Gastroesophageal sphincter (tissue), 4 donors: ENCODE measurements around the gene C5. TPM values are rescaled to one million over a fixed set of nuclear protein-coding genes. Genes with fewer than 3 reads are reported as not detected.
"Not testable (repeated sequence)": the region's sequence is repeated elsewhere in the genome, so short reads cannot be mapped to it uniquely, and the experiment has no call there.

Experiments
- ATAC-seq: fragments of 150-250 bp; one replicate; pipeline ENCODE4 v1.9.1; 2016; ENCODE audit warnings: mild to moderate bottlenecking, moderate library complexity
- H3K27ac ChIP-seq, 4 donors: fragments of 200-600 bp; sonication (generic) in 3 of 4; 1 replicate in 3 of 4; 2 replicates in 1 of 4; pipeline ENCODE4 v1.5.1; 2016 to 2019
- H3K27me3 ChIP-seq: fragments of 200-600 bp; sonication (generic); one replicate; pipeline ENCODE4 v1.5.1; 2019
- H3K36me3 ChIP-seq, 2 donors: fragments of 200-600 bp; sonication (generic); one replicate each; pipeline ENCODE4 v1.5.1; 2019; ENCODE audit warnings: control low read depth in 1 of 2
- H3K4me1 ChIP-seq, 3 donors: fragments of 200-600 bp; sonication (generic); 1 replicate in 2 of 3; 2 replicates in 1 of 3; pipeline ENCODE4 v1.5.1; 2016 to 2019; ENCODE audit warnings: control low read depth in 2 of 3
- H3K4me3 ChIP-seq, 2 donors: fragments of 200-600 bp; sonication (generic); one replicate each; pipeline ENCODE4 v1.5.1; 2019; ENCODE audit warnings: mild to moderate bottlenecking in 1 of 2, moderate library complexity in 1 of 2
- H3K9me3 ChIP-seq, 3 donors: fragments of 200-600 bp; sonication (generic); one replicate each; pipeline ENCODE4 v1.5.1; 2017 to 2019; ENCODE audit warnings: control low read depth in 2 of 3
- CTCF ChIP-seq, 4 experiments: fragments of 200-600 bp in 2 of 4; fragments of 450-650 bp in 2 of 4; sonication (generic) in 1 of 4; IDR thresholded peaks; one replicate each; pipeline ENCODE4 v1.5.1; 2017 to 2019; ENCODE audit warnings: antibody characterized with exemption in 4 of 4, mild to moderate bottlenecking in 2 of 4, moderate library complexity in 2 of 4
- EP300 ChIP-seq: sonication (generic); formaldehyde crosslinking; IDR thresholded peaks from one replicate; pipeline ENCODE4 v1.6.1; 2017; ENCODE audit warnings: antibody characterized with exemption, mild to moderate bottlenecking
- POLR2A ChIP-seq, 2 donors: fragments of 450-650 bp; IDR thresholded peaks; one replicate each; pipeline ENCODE4 v1.6.1; 2017; ENCODE audit warnings: antibody characterized with exemption in 2 of 2, mild to moderate bottlenecking in 2 of 2, moderate library complexity in 1 of 2
- POLR2AphosphoS5 ChIP-seq: sonication (generic); formaldehyde crosslinking; IDR thresholded peaks from one replicate; pipeline ENCODE4 v1.6.1; 2017; ENCODE audit warnings: antibody characterized with exemption
- WGBS, 2 donors: methylation state at CpG; one replicate each; pipeline ENCODE4 v1.1.5; 2018; ENCODE audit warnings: low coverage in 1 of 2; 5-methylcytosine and 5-hydroxymethylcytosine counted together
- total RNA-seq, 4 donors: library from RNA; depleted of rRNA; stranded (reverse); fragments of >200 nt; gene quantifications; one replicate each; pipeline ENCODE4 v1.1.0, GENCODE V29; 2016

C5 gene
- total RNA-seq, 4 donors from 2014 or later = 2.7 to 8.9 (median 6.3) TPM

GRCh38 chr9:121053544-121053943 is 3.5 kb upstream of the C5 start:
- Histone ChIP-seq H3K4me1 (no peaks in the 10 kb centered on the region), H3K9me3 (no peaks in the 10 kb centered on the region), H3K4me3 (no peak overlapping the region), H3K36me3 (peaks cover 0 to 30% of the 10 kb centered on the region in 2 donors), H3K27me3 (no peaks in the 10 kb centered on the region), H3K27ac (no peak overlapping the region)
- ATAC-seq = no peak
- WGBS, 2 donors = 89 to 100% methylated on average over 1 to 4 of the region's 4 CpGs
- TF ChIP-seq EP300 (no peak), CTCF (IDR thresholded peaks at IDR 0.05) (no peak), POLR2A (IDR thresholded peaks at IDR 0.05) (no peak), POLR2AphosphoS5 (no peak)

- Histone ChIP-seq H3K4me1 (no peaks in the 10 kb centered on the region), H3K9me3 (no peaks in the 10 kb centered on the region), H3K4me3 (no peak overlapping the region), H3K36me3 (no peaks in the 10 kb centered on the region), H3K27ac (no peak overlapping the region), H3K27me3 (no peaks in the 10 kb centered on the region)
- no peak for ATAC-seq
- TF ChIP-seq POLR2AphosphoS5 (no peak), CTCF (IDR thresholded peaks at IDR 0.05) (no peak), POLR2A (IDR thresholded peaks at IDR 0.05) (no peak), EP300 (no peak)
Observed at GRCh38 chr9:121048618-121049017, 1.5 kb downstream of the C5 start.

- H3K4me1 ChIP-seq = no peaks in the 10 kb centered on the region
- whole genome bisulfite sequencing, 2 donors = 92% methylated on average over 2 of the region's 2 CpGs; no CpG with 5 or more reads in 1 of the 2 donors
Observed at GRCh38 chr9:121048175-121048574, 1.9 kb downstream of the C5 start.

GRCh38 chr9:121038804-121039203 is 11.3 kb downstream of the C5 start:
- no peak for TF ChIP-seq POLR2A (IDR thresholded peaks at IDR 0.05)
- TF ChIP-seq EP300 = no peak
- no peak for TF ChIP-seq POLR2AphosphoS5
- no peak for TF ChIP-seq CTCF (IDR thresholded peaks at IDR 0.05)
- H3K36me3 ChIP-seq = peaks cover 0 to 23% of the 10 kb centered on the region in 2 donors
- no peak for ATAC-seq
- no peak overlapping the region for H3K27ac ChIP-seq
- no peaks in the 10 kb centered on the region for H3K27me3 ChIP-seq
- H3K9me3 ChIP-seq = no peaks in the 10 kb centered on the region
- no peak overlapping the region for H3K4me3 ChIP-seq
- no peaks in the 10 kb centered on the region for H3K4me1 ChIP-seq

More at GRCh38 chr9:121048175-121048574, 1.9 kb downstream of the C5 start:
- no peak for TF ChIP-seq POLR2A (IDR thresholded peaks at IDR 0.05)
- TF ChIP-seq EP300 = no peak
- no peak for TF ChIP-seq CTCF (IDR thresholded peaks at IDR 0.05)
- no peak for TF ChIP-seq POLR2AphosphoS5
- Histone ChIP-seq H3K36me3 (no peaks in the 10 kb centered on the region), H3K27me3 (no peaks in the 10 kb centered on the region), H3K4me3 (no peak overlapping the region), H3K27ac (no peak overlapping the region), H3K9me3 (no peaks in the 10 kb centered on the region)
- no peak for ATAC-seq

- TF ChIP-seq EP300 (no peak), POLR2A (IDR thresholded peaks at IDR 0.05) (no peak), POLR2AphosphoS5 (no peak), CTCF (IDR thresholded peaks at IDR 0.05) (no peak)
- Histone ChIP-seq H3K4me1 (no peaks in the 10 kb centered on the region), H3K4me3 (no peak overlapping the region), H3K9me3 (no peaks in the 10 kb centered on the region), H3K27ac (no peak overlapping the region), H3K27me3 (no peaks in the 10 kb centered on the region), H3K36me3 (peaks cover 0 to 27% of the 10 kb centered on the region in 2 donors)
- 64 to 79% methylated on average over 2 of the region's 2 CpGs for WGBS, 2 donors
- no peak for ATAC-seq
Observed at GRCh38 chr9:121038362-121038761, 11.7 kb downstream of the C5 start.

GRCh38 chr9:121035717-121036116 is 14.4 kb downstream of the C5 start:
- ATAC-seq, H3K27me3 ChIP-seq, H3K9me3 ChIP-seq, H3K4me3 ChIP-seq, H3K4me1 ChIP-seq, H3K27ac ChIP-seq: not testable (repeated sequence)
- peaks cover 0 to 36% of the 10 kb centered on the region in 2 donors for H3K36me3 ChIP-seq
